ENCODE results near the gene RAC2.
"Not testable (repeated sequence)": the region's sequence is repeated elsewhere in the genome, so short reads cannot be mapped to it uniquely, and the experiment has no call there.

RAC2 gene

GRCh38 chr22:37237371-37238268 lies 6.4 kb downstream of the RAC2 start:
- in situ Hi-C loops (cut with HindIII; ENCODE audit: low sequenced_read_pairs), result no loop called here

- in situ Hi-C loops (cut with HindIII; ENCODE audit: low sequenced_read_pairs), result no loop called here
These were observed 8.0 kb downstream of the RAC2 start for GRCh38 chr22:37235897-37236607.

GRCh38 chr22:37234736-37235711 lies 9.0 kb downstream of the RAC2 start:
- in situ Hi-C loops (cut with HindIII; ENCODE audit: low sequenced_read_pairs), result no loop called here

- in situ Hi-C loops (cut with HindIII; ENCODE audit: low sequenced_read_pairs), result no loop called here
These were observed 10.1 kb downstream of the RAC2 start for GRCh38 chr22:37233751-37234631.

- in situ Hi-C loops (cut with HindIII; ENCODE audit: low sequenced_read_pairs), result not testable (repeated sequence)
These were observed 10.7 kb downstream of the RAC2 start for GRCh38 chr22:37233371-37233750.

- in situ Hi-C loops (cut with HindIII; ENCODE audit: low sequenced_read_pairs), result no loop called here
These were observed 11.7 kb downstream of the RAC2 start for GRCh38 chr22:37232140-37232998.

GRCh38 chr22:37231406-37232139 lies 12.5 kb downstream of the RAC2 start:
- in situ Hi-C loops (cut with HindIII; ENCODE audit: low sequenced_read_pairs), result no loop called here

- in situ Hi-C loops (cut with HindIII; ENCODE audit: low sequenced_read_pairs), result no loop called here
These were observed 13.2 kb downstream of the RAC2 start for GRCh38 chr22:37230673-37231405.

- in situ Hi-C loops (cut with HindIII; ENCODE audit: low sequenced_read_pairs), result no loop called here
These were observed 14.0 kb downstream of the RAC2 start for GRCh38 chr22:37229805-37230672.

GRCh38 chr22:37229012-37229804 lies 14.9 kb downstream of the RAC2 start:
- in situ Hi-C loops (cut with HindIII; ENCODE audit: low sequenced_read_pairs), result no loop called here

GRCh38 chr22:37228106-37229011 lies 15.7 kb downstream of the RAC2 start:
- in situ Hi-C loops (cut with HindIII; ENCODE audit: low sequenced_read_pairs), result no loop called here

GRCh38 chr22:37226514-37226913 lies 17.6 kb downstream of the RAC2 start:
- in situ Hi-C loops (cut with HindIII; ENCODE audit: low sequenced_read_pairs), result no loop called here

- in situ Hi-C loops (cut with HindIII; ENCODE audit: low sequenced_read_pairs), result no loop called here
These were observed 18.0 kb downstream of the RAC2 start for GRCh38 chr22:37226087-37226486.

GRCh38 chr22:37225481-37225880 lies 18.6 kb downstream of the RAC2 start:
- in situ Hi-C loops (cut with HindIII; ENCODE audit: low sequenced_read_pairs), result no loop called here

All from endothelial cell of hepatic sinusoid (primary cell).